WTC11 (cell line): ENCODE data around the gene PBX3.

Experiments used
- ATF3 ChIP-seq: sonication (generic); formaldehyde crosslinking; conservative IDR thresholded peaks from 2 replicates; pipeline ENCODE4 v1.8.1; 2022; ENCODE audit warnings: mild to moderate bottlenecking, missing genetic modification reagents
- CTCF ChIP-seq: fragments of 200-600 bp; IDR thresholded peaks from 2 replicates; pipeline ENCODE4 v1.8.0; 2022; ENCODE audit warnings: antibody characterized with exemption
- HMGXB4 ChIP-seq: sonication (generic); formaldehyde crosslinking; IDR thresholded peaks from 2 replicates; pipeline ENCODE4 v1.8.1; 2023; ENCODE audit warnings: mild to moderate bottlenecking, moderate library complexity, missing genetic modification reagents
- KAT7 ChIP-seq: sonication (generic); formaldehyde crosslinking; IDR thresholded peaks from 2 replicates; pipeline ENCODE4 v1.8.1; 2023; ENCODE audit warnings: missing genetic modification reagents, mild to moderate bottlenecking, borderline replicate concordance

GRCh38 chr9:125931211-125931610 lies 184.0 kb downstream of the PBX3 start:
- TF ChIP-seq HMGXB4 (CRISPR knock-in tag), result no peak
- no peak for TF ChIP-seq KAT7 (CRISPR knock-in tag)
- TF ChIP-seq CTCF, result no peak
- no peak for TF ChIP-seq ATF3 (CRISPR knock-in tag)
